HG02840 (cell line): ENCODE results near the gene PDE1C.

ENCODE experiments used
- ATAC-seq: cut with Tn5 transposase; IDR thresholded peaks from one replicate; pipeline ENCODE4 v1.9.1; 2021; ENCODE audit warnings: mild to moderate bottlenecking, moderate library complexity, moderate number of reproducible peaks; ENCODE audit not compliant: unreplicated experiment, low FRiP score

The PDE1C gene

DNA sequence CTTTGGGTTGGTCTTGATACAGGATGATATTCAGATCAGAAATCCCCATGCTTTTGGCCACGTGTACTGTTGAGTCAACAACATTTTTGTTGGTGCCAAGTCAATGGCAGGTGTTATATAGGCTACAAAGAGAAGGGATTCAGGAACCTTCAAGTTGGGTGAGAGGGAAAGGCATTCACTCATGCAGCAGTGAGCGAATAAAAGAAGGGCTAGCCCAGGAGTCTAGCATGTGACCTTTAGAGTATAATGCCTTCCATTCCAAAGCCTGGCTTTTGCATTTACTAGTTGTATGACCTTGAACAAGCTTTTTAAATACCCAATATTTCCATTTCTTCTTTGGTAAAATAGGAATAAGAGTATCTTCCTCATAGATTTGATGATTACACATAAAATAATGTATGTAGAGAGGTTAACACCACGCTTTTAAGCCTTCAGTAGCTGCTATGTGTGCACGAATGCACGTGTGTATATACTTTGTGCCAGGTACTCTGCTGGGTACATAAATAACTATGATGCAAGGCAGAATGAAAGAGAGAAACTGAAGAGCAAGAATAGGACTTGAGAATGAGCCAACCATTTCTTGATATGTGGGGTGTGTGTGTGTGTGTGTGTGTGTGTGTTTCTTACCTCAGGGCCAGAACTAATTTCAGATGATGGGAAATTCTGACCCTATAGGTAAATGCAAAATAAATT lies 163.6 kb downstream of the PDE1C start:
- ATAC-seq: no peak

GRCh38 chr7:31903962-31904361 lies 166.2 kb downstream of the PDE1C start:
- no peak for ATAC-seq

DNA sequence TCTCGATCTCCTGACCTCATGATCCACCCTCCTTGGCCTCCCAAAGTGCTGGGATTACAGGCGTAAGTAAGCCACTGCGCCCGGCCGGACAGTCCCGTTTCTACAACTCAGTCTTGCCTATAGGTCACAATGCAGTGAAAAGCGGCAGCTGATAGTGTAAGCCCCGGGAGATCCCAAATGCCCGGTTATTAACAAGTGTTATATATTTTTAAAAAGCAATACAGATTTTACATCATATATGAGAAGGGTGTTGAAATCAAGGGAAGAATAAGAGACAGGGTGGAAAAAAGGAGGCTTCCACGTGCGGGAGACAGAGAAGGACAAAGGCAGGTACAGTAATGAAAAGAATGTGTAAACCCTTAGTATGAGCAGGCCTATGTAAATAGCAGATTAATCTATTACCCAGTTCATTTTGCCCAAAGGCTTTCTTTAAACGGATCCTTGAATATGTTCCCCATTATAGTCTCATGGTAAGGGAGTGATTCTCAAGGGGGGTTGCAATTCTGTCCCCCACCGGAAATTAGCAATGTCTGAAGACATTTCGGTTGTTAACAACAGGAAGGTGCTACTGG lies 170.8 kb downstream of the PDE1C start:
- ATAC-seq: no peak

- ATAC-seq: no peak
Observed at GRCh38 chr7:31896925-31897324, 173.3 kb downstream of the PDE1C start.

GRCh38 chr7:31894308-31894707 lies 175.9 kb downstream of the PDE1C start:
- no peak for ATAC-seq

DNA sequence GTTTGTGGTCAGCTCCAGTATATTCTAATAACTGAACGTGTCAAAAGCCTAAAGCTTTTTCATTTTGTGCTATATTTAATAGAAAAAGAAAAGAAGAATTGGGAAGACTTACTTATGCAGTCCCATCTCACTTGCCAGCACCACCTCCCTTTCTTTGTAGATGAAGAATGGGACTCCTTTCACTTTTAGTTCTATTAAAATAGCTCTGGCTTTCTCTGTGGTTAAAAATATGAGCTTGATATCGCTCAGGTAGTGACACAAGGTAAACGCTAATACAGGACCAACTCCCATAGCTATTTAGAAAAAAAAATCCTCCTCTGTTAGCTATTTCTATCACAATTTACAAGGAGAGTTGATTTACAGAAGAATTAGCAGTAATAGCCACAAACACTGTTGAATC lies 176.8 kb downstream of the PDE1C start:
- ATAC-seq: no peak

GRCh38 chr7:31892099-31892829 lies 177.9 kb downstream of the PDE1C start:
- ATAC-seq: peak; percentile 85

DNA sequence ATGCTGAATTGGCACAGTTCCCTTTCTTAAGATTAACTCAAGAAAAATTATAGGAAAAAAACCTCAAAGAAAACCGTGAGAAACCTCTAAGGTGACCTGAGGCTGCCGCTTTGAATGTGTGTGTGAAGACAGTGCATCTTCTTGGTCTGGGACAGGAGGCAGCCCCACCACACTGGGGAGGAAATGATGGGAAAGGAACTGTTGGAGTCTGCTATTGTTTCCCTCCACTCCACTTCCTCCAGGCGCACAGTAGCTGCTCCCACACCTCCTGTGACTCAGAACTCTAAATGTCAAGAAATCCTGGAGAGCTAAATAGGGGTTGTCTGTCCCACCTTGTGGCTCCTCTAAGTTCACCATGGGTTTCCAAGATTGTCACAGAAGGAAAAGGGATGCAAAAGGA lies 179.4 kb downstream of the PDE1C start:
- ATAC-seq: no peak

- no peak for ATAC-seq
Observed at GRCh38 chr7:31890198-31890597, 180.0 kb downstream of the PDE1C start.

DNA sequence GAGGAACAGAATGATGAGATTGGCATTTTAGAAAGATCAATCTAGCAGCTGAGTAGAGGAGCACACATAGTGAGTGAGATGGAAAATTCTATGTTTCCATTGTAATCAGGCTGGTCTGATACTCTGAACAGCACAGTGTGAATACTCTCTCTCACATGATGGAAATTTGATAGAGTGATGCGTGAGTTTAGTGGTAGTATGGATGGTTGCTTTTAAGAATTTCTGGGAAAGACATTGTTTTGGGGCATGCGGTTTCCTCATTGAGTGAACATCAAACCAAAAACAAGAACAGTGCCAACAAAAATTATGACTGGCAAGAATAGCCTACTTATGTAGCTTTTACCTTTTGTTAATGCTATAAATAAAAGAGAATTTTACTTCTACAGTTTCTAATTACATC lies 183.2 kb downstream of the PDE1C start:
- ATAC-seq: no peak

GRCh38 chr7:31885171-31885570 lies 185.0 kb downstream of the PDE1C start:
- no peak for ATAC-seq

DNA sequence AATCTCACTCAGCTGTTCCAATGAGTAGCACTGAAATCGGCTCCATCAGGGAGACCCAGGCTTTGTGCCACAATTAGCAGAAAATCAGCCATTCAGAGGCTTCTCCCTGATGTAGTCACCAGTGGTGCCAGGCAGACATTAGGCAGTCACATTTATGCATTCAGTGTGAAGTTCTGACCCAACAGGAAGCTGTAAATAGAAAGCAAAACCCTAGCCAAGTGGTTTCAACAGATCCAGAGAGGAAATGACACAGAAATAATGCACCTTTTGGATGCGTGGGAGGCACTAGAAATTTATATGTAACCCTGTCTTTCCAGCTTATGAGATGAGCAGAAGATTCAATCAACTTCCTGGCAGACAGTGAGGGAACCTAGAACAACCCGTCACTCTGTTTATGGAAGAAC lies 186.4 kb downstream of the PDE1C start:
- ATAC-seq: no peak

- no peak for ATAC-seq
Observed at GRCh38 chr7:31882187-31882586, 188.0 kb downstream of the PDE1C start.

DNA sequence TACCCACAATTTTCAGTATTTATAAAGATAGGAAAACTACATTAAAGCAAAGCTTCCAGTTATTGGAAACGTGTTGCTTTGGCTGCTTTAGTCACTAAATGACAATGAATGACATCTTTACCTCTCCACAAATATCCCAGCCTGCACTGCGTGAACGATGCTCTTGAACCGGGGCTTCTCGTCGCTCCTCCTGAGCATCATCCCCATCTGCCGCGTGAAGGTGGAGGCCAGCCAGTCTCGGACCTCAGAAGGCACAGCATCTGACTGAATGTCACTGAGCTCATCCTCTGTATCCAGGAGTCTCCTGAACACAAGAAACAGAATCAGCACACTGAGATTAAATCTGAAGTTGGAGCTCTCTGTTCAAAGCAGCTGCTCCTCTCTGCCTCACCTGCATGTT lies 191.3 kb downstream of the PDE1C start:
- no peak for ATAC-seq

GRCh38 chr7:31875424-31875823 lies 194.8 kb downstream of the PDE1C start:
- ATAC-seq: no peak

DNA sequence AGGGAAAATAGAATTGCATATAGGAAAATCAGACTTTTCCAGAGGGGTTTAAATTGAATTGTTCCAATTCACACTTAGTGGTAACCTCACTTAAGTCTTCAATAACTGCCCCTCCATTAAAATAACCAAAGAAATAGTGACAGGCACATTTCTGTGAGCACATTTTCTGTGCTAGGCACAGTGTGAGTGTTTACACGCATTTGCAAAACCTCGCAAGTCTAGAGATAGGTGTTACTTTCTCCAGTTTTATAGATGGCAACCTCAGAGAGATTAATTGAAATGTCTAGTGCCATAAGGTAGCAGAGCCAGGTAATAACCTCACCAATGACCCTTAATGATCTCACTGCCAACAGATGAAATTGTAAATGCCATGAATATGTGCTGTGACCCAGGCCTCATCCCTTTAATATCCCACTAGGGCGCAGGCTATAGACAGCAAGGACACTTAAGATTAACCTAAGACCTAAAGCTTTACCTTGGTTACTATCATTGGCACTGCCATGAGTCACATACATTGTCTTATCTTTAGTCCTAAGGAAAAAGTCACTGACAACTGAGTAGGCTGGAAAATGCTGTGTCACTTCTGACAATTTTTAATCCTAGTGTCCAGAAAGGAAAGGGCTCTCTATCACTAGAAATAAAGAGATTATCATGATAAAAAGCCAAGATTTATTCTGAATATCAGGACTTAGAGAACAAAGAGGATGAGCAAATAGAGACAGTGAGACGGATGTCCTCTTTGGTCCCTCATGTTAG lies 195.4 kb downstream of the PDE1C start:
- ATAC-seq: no peak

GRCh38 chr7:31873816-31874597 lies 196.2 kb downstream of the PDE1C start:
- no peak for ATAC-seq

DNA sequence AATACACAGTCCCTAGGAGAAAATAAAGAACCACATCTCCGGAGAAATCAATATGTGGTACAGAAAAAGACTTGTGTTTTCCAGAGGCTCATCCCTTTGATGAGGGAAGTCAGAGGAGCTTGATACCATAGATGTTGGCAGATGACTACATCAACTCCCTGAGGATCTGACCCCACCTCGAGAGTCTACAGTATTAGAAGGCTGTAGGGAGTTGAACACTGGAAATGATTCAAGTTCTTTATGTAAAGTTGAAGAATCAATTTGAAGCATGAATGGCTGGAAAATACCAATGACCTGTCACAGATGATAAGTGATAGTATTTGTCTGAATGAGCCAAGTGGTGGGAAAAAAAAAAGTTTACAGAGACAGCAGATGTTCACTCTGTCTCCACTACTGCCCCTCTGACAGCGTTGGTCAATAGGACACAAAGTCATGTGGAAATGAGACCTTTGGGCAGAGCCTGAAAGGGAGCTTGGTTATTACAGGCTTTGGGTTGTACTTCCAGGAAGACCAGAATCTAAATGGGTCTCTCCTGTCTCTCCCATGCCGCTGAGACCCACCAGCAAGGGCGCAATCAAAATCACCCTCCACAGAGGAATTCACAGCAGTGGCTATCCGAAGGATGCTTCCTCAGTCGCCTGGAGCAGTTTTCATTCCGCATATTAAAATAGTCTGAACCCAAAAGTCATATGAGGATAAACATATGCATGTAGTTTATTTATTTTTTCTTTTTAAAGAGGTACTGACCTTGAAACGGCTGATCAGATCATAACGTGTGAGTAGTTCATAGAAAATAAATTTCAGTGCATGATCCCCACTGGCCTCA lies 197.4 kb downstream of the PDE1C start:
- no peak for ATAC-seq

- no peak for ATAC-seq
Observed at GRCh38 chr7:31864646-31865045, 205.6 kb downstream of the PDE1C start.

DNA sequence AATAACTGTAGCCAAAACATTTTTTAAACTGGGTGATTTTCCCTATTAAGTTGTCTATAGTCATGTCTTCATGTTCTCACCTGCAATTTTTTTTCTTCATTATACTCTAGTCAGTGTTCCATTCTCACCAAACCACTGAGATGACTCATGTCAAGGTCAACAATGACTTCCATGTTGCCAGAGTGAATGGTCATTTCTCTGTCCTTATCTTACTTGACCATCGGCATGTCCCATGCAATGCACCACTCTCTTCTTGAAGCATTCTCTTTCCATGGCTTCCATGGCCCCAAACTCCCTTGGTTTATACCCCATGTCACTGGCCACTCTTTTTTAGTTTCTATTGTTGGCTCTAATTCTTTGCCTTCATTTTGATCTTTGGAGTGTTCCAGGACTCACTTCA lies 209.3 kb downstream of the PDE1C start:
- no peak for ATAC-seq
